ENCODE results near the gene FRMD4B. TPM values are rescaled to one million over a fixed set of nuclear protein-coding genes. Genes with fewer than 3 reads are reported as not detected.

Gene FRMD4B
- total and polyA plus RNA-seq, 4 donors, result 16.6 to 96.4 (median 39.0) TPM

- Histone ChIP-seq H3K27ac (ENCODE audit: low read depth in 1 of 2, low read length in 1 of 2) (peak overlapping the region in 1 of 2 donors; percentile 2), H3K27me3 (ENCODE audit: control insufficient read depth in 3 of 3, insufficient read depth in 3 of 3, low read length in 2 of 3) (no peaks in the 10 kb centered on the region), H3K4me3 (no peak overlapping the region), H3K36me3 (ENCODE audit: control insufficient read depth in 4 of 4, insufficient read depth in 4 of 4, low read length in 4 of 4) (peaks cover 0 to 13% (median 8%) of the 10 kb centered on the region in 4 donors), H3K9ac (ENCODE audit: insufficient read depth in 1 of 2, low read length in 2 of 2) (no peak overlapping the region), H3K4me1 (ENCODE audit: control insufficient read depth in 5 of 5, insufficient read depth in 5 of 5, low read length in 5 of 5) (peaks cover 0 to 8% (median 0%) of the 10 kb centered on the region in 5 donors), H3K9me3 (ENCODE audit: control insufficient read depth in 4 of 4, insufficient read depth in 3 of 4, low read length in 3 of 4) (no peaks in the 10 kb centered on the region)
- no peak for TF ChIP-seq CTCF (IDR thresholded peaks at IDR 0.05; ENCODE audit: control extremely low read depth, extremely low read depth)
- peak; percentile 60 for ATAC-seq (ENCODE audit: insufficient read depth, low FRiP score)
- WGBS, 2 donors, result 79 to 90% methylated on average over 4 of the region's 4 CpGs
- DNase-seq, result peak in 2 of 3 donors; percentile 29 to 52
These were observed 91.7 kb downstream of the FRMD4B start for GRCh38 chr3:69294014-69294766.

- 86 to 87% methylated on average over 7 of the region's 7 CpGs for WGBS, 2 donors
- H3K4me3 ChIP-seq, result no peak overlapping the region
- no peaks in the 10 kb centered on the region for H3K27me3 ChIP-seq (ENCODE audit: control insufficient read depth in 3 of 3, insufficient read depth in 3 of 3, low read length in 2 of 3)
- no peak overlapping the region for H3K9ac ChIP-seq (ENCODE audit: insufficient read depth in 1 of 2, low read length in 2 of 2)
- H3K9me3 ChIP-seq (ENCODE audit: control insufficient read depth in 4 of 4, insufficient read depth in 3 of 4, low read length in 3 of 4), result no peaks in the 10 kb centered on the region
- H3K27ac ChIP-seq (ENCODE audit: low read depth in 1 of 2, low read length in 1 of 2), result peak overlapping the region in 1 of 2 donors; percentile 76
- H3K4me1 ChIP-seq (ENCODE audit: control insufficient read depth in 5 of 5, insufficient read depth in 5 of 5, low read length in 5 of 5), result peaks cover 0 to 8% (median 0%) of the 10 kb centered on the region in 5 donors
- no peak for ATAC-seq (ENCODE audit: insufficient read depth, low FRiP score)
- DNase-seq, result peak in 1 of 3 donors; percentile 12
- peaks cover 0 to 13% (median 7%) of the 10 kb centered on the region in 4 donors for H3K36me3 ChIP-seq (ENCODE audit: control insufficient read depth in 4 of 4, insufficient read depth in 4 of 4, low read length in 4 of 4)
- TF ChIP-seq CTCF (IDR thresholded peaks at IDR 0.05; ENCODE audit: control extremely low read depth, extremely low read depth), result no peak
These were observed 92.8 kb downstream of the FRMD4B start for GRCh38 chr3:69292959-69293574.

GRCh38 chr3:69292185-69292584 is 93.7 kb downstream of the FRMD4B start:
- Histone ChIP-seq H3K4me3 (no peak overlapping the region), H3K27me3 (ENCODE audit: control insufficient read depth in 3 of 3, insufficient read depth in 3 of 3, low read length in 2 of 3) (no peaks in the 10 kb centered on the region), H3K9me3 (ENCODE audit: control insufficient read depth in 4 of 4, insufficient read depth in 3 of 4, low read length in 3 of 4) (no peaks in the 10 kb centered on the region), H3K4me1 (ENCODE audit: control insufficient read depth in 5 of 5, insufficient read depth in 5 of 5, low read length in 5 of 5) (peaks cover 0 to 8% (median 0%) of the 10 kb centered on the region in 5 donors), H3K9ac (ENCODE audit: insufficient read depth in 1 of 2, low read length in 2 of 2) (no peak overlapping the region), H3K36me3 (ENCODE audit: control insufficient read depth in 4 of 4, insufficient read depth in 4 of 4, low read length in 4 of 4) (peaks cover 0 to 18% (median 8%) of the 10 kb centered on the region in 4 donors), H3K27ac (ENCODE audit: low read depth in 1 of 2, low read length in 1 of 2) (no peak overlapping the region)
- 85 to 87% methylated on average over 4 of the region's 4 CpGs for WGBS, 2 donors
- no peak for ATAC-seq (ENCODE audit: insufficient read depth, low FRiP score)
- DNase-seq, result no peak
- no peak for TF ChIP-seq CTCF (IDR thresholded peaks at IDR 0.05; ENCODE audit: control extremely low read depth, extremely low read depth)
